Prostate gland (tissue), 2 donors: Measurements from ENCODE around the gene ARL3.

ENCODE experiments used
- POLR2A ChIP-seq: fragments of 450-650 bp; IDR thresholded peaks from one replicate; pipeline ENCODE4 v1.6.1; 2016; ENCODE audit warnings: antibody characterized with exemption, mild to moderate bottlenecking
- TF ChIP-seq, protein P1 (sequence below), 4 experiments: fragments of 200-600 bp in 2 of 4; fragments of 450-650 bp in 2 of 4; sonication (generic) in 2 of 4; IDR thresholded peaks; 1 replicate in 3 of 4; 2 replicates in 1 of 4; pipeline ENCODE4 v1.5.1; 2016 to 2019; ENCODE audit warnings: antibody characterized with exemption in 4 of 4, mild to moderate bottlenecking in 2 of 4, moderate library complexity in 2 of 4

DNA sequence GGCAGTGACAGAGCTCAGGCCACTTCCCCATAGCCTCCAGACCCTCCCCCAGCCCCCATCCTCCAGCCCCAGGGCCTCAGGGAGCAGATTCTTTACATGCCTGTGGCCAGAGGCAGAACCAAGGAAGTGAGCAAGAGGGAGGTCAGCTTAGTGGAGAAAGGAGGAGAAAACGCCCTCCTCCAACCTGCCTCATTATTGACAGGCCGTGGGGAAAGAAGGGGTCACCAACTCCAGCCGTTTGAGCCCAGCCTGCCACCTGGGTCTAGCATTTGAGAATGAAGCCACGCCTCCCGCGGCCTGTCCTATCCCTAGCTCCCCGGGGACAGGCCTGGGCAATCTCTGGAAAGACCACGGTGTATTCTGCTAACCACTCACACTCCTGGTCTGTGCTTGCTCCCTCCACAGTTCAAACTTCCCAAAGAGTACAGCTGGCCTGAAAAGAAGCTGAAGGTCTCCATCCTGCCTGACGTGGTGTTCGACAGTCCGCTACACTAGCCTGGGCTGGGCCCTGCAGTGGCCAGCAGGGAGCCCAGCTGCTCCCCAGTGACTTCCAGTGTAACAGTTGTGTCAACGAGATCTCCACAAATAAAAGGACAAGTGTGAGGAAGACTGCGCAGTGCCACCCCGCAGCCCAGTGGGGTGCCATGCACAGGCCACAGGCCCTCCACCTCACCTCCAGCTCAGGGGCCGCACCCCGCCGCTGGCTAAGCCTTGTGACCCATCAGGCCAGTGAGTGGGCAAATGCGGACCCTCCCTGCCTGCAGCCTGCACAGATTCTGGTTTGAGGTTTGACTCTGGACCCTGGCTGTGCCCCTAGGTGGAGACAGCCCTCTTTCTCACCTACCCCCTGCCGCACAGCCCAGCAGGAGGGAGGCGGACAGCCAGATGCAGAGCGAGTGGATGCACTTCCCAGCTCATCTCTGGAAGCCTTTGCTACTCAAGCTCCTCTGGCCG, 84.3 kb downstream of the ARL3 start:
- TF ChIP-seq, protein P1, sequence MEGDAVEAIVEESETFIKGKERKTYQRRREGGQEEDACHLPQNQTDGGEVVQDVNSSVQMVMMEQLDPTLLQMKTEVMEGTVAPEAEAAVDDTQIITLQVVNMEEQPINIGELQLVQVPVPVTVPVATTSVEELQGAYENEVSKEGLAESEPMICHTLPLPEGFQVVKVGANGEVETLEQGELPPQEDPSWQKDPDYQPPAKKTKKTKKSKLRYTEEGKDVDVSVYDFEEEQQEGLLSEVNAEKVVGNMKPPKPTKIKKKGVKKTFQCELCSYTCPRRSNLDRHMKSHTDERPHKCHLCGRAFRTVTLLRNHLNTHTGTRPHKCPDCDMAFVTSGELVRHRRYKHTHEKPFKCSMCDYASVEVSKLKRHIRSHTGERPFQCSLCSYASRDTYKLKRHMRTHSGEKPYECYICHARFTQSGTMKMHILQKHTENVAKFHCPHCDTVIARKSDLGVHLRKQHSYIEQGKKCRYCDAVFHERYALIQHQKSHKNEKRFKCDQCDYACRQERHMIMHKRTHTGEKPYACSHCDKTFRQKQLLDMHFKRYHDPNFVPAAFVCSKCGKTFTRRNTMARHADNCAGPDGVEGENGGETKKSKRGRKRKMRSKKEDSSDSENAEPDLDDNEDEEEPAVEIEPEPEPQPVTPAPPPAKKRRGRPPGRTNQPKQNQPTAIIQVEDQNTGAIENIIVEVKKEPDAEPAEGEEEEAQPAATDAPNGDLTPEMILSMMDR (IDR thresholded peaks at IDR 0.05), result no peak
- TF ChIP-seq POLR2A, result no peak
